Measurements from ENCODE around the gene RNF212B. TPM values are rescaled to one million over a fixed set of nuclear protein-coding genes. Genes with fewer than 3 reads are reported as not detected.
A peak's percentile ranks its signal among the peaks of the same experiment; 100 is the strongest.

The RNF212B gene
- total RNA-seq, 1 experiment from 2014 or later: not detected

DNA sequence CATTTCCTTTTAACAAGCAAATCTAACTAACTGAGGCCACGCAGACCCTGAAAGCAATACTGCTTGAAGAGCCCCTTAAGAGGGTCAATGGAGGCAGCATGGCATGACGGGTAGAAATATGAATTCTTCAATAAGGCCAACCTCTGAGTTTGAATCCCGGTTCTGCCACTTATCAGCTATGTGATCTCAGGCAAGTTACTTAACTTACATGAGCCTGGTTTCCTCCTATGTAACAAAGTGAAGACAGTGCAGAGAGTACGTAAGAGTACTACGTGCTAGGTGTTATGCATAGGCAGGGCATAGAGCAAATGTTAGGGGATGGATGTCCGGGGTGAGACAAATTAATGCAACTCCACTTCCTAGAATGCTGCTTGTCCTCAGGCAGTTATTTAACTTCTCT lies 43.5 kb downstream of the RNF212B start:
- no peak for DNase-seq (ENCODE audit: low read depth, low spot score)
- Histone ChIP-seq H3K9me3 (ENCODE audit: control insufficient read depth, insufficient read depth, low read depth, low read length) (no peaks in the 10 kb centered on the region), H3K27ac (ENCODE audit: low read length) (no peak overlapping the region), H3K4me1 (ENCODE audit: control insufficient read depth, insufficient read depth, low read length) (peaks cover 3% of the 10 kb centered on the region; the same call in 1 of the 2 replicates), H3K27me3 (ENCODE audit: control insufficient read depth, insufficient read depth, low read length) (no peaks in the 10 kb centered on the region), H3K4me3 (ENCODE audit: low read depth in 2 of 2, low read length in 2 of 2) (no peak overlapping the region), H3K36me3 (ENCODE audit: control insufficient read depth, insufficient read depth, low read length) (peaks cover 3% of the 10 kb centered on the region; the same call in 1 of the 2 replicates)
- no peak for ATAC-seq
- TF ChIP-seq POLR2AphosphoS5 (IDR thresholded peaks at IDR 0.05; ENCODE audit: low read depth, low read length) (no peak), SIN3A (IDR thresholded peaks at IDR 0.05; ENCODE audit: borderline replicate concordance, insufficient read depth, low read depth, low read length) (no peak), TCF7L2 (IDR thresholded peaks at IDR 0.05; ENCODE audit: low read depth, low read length) (no peak)
- TF ChIP-seq, protein P1, sequence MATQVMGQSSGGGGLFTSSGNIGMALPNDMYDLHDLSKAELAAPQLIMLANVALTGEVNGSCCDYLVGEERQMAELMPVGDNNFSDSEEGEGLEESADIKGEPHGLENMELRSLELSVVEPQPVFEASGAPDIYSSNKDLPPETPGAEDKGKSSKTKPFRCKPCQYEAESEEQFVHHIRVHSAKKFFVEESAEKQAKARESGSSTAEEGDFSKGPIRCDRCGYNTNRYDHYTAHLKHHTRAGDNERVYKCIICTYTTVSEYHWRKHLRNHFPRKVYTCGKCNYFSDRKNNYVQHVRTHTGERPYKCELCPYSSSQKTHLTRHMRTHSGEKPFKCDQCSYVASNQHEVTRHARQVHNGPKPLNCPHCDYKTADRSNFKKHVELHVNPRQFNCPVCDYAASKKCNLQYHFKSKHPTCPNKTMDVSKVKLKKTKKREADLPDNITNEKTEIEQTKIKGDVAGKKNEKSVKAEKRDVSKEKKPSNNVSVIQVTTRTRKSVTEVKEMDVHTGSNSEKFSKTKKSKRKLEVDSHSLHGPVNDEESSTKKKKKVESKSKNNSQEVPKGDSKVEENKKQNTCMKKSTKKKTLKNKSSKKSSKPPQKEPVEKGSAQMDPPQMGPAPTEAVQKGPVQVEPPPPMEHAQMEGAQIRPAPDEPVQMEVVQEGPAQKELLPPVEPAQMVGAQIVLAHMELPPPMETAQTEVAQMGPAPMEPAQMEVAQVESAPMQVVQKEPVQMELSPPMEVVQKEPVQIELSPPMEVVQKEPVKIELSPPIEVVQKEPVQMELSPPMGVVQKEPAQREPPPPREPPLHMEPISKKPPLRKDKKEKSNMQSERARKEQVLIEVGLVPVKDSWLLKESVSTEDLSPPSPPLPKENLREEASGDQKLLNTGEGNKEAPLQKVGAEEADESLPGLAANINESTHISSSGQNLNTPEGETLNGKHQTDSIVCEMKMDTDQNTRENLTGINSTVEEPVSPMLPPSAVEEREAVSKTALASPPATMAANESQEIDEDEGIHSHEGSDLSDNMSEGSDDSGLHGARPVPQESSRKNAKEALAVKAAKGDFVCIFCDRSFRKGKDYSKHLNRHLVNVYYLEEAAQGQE (IDR thresholded peaks at IDR 0.05; ENCODE audit: insufficient read depth in 1 of 2, low read depth in 2 of 2, low read length in 1 of 2): no peak
- TF ChIP-seq, protein P2, sequence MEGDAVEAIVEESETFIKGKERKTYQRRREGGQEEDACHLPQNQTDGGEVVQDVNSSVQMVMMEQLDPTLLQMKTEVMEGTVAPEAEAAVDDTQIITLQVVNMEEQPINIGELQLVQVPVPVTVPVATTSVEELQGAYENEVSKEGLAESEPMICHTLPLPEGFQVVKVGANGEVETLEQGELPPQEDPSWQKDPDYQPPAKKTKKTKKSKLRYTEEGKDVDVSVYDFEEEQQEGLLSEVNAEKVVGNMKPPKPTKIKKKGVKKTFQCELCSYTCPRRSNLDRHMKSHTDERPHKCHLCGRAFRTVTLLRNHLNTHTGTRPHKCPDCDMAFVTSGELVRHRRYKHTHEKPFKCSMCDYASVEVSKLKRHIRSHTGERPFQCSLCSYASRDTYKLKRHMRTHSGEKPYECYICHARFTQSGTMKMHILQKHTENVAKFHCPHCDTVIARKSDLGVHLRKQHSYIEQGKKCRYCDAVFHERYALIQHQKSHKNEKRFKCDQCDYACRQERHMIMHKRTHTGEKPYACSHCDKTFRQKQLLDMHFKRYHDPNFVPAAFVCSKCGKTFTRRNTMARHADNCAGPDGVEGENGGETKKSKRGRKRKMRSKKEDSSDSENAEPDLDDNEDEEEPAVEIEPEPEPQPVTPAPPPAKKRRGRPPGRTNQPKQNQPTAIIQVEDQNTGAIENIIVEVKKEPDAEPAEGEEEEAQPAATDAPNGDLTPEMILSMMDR (IDR thresholded peaks at IDR 0.05): no peak
- in situ Hi-C loops (cut with HindIII; ENCODE audit: low pct_unique_long_range_greater_than_20kb, low sequenced_read_pairs): no loop called here
- intact Hi-C loops (cut with micrococcal nuclease; ENCODE audit: unreplicated experiment): no loop called here
- BruUV-seq (replicated peaks): no TSS peak
- ChIA-PET CTCF (interaction anchor here (0.6 kb wide), 1 partner anchor 13 kb away, joined by 4 read pairs; no protein-coding TSS in a partner anchor), POLR2A (no interaction called here)

DNA sequence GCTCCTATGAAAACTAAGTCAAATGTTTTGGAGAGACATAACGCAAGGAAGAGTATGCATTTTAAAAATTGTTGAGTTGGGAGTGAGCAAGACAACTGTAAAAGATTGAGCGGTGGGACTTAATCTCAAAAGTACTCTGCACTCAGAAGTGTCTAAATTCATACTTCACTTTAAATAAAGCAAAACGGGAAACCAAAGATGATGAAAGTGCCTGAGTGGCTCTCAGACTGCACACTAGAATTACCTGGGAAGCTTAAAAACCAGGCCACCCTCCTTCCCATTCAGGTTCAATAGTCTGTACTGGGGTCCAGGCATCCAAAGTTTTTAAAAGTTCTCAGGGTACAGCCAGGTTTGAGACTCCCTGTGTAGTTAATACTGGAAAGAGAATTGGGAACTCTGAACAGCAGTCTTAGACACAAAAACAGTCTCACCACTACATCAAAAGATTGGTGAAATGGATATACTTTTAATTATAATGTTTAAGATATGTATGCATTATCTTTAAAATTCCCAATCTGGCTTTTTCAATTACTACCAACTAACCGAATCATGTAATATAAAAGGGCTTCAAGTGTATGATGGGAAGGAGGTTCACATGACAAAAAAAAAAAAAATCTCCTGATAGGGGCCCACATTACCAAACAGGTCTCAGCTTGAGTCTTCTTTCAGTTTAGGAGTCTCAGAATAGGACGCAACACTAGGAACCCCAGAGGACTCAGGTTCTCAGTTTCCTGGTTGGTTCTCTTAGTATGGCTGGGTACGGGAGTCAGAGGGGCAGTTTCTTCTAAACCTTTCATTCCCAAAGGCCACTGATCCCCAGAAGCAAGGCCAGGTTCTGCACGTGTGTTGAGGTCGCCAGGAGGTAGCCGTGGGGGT lies 47.2 kb downstream of the RNF212B start:
- DNase-seq (ENCODE audit: low read depth, low spot score) (no peak), ATAC-seq (no peak)
- no peaks in the 10 kb centered on the region for H3K27me3 ChIP-seq (ENCODE audit: control insufficient read depth, insufficient read depth, low read length)
- H3K27ac ChIP-seq (ENCODE audit: low read length): peak overlapping the region; percentile 86
- no peaks in the 10 kb centered on the region for H3K9me3 ChIP-seq (ENCODE audit: control insufficient read depth, insufficient read depth, low read depth, low read length)
- TF ChIP-seq POLR2AphosphoS5 (IDR thresholded peaks at IDR 0.05; ENCODE audit: low read depth, low read length) (no peak), SIN3A (IDR thresholded peaks at IDR 0.05; ENCODE audit: borderline replicate concordance, insufficient read depth, low read depth, low read length) (no peak), TCF7L2 (IDR thresholded peaks at IDR 0.05; ENCODE audit: low read depth, low read length) (no peak)
- TF ChIP-seq, protein P2 (IDR thresholded peaks at IDR 0.05): no peak
- TF ChIP-seq, protein P1 (IDR thresholded peaks at IDR 0.05; ENCODE audit: insufficient read depth in 1 of 2, low read depth in 2 of 2, low read length in 1 of 2): no peak
- ChIA-PET CTCF (interaction anchor here (0.6 kb wide), 2 partner anchors 138 to 191 kb away, joined by 5 to 7 read pairs; no protein-coding TSS in a partner anchor), POLR2A (no interaction called here)
- TSS peak; percentile 76 for BruUV-seq (replicated peaks)
- H3K4me3 ChIP-seq (ENCODE audit: low read depth in 2 of 2, low read length in 2 of 2): peak overlapping the region; percentile 90 to 92
- H3K36me3 ChIP-seq (ENCODE audit: control insufficient read depth, insufficient read depth, low read length): peaks cover 3% of the 10 kb centered on the region; the same call in 1 of the 2 replicates
- intact Hi-C loops (cut with micrococcal nuclease; ENCODE audit: unreplicated experiment) (no loop called here), in situ Hi-C loops (cut with HindIII; ENCODE audit: low pct_unique_long_range_greater_than_20kb, low sequenced_read_pairs) (no loop called here)
- peaks cover 7% of the 10 kb centered on the region for H3K4me1 ChIP-seq (ENCODE audit: control insufficient read depth, insufficient read depth, low read length)

All from Panc1 (cell line).